DMS53 treated with DMSO at 0.1 percent for 48 hours (cell line): ENCODE measurements around the gene P2RX7.
"Not testable (repeated sequence)": the region's sequence is repeated elsewhere in the genome, so short reads cannot be mapped to it uniquely, and the experiment has no call there.

Experiments
- DNase-seq: peaks from one replicate; lab custom pipeline; 2025; ENCODE audit not compliant: unreplicated experiment; lab: John Stamatoyannopoulos, UW

P2RX7 gene

DNA sequence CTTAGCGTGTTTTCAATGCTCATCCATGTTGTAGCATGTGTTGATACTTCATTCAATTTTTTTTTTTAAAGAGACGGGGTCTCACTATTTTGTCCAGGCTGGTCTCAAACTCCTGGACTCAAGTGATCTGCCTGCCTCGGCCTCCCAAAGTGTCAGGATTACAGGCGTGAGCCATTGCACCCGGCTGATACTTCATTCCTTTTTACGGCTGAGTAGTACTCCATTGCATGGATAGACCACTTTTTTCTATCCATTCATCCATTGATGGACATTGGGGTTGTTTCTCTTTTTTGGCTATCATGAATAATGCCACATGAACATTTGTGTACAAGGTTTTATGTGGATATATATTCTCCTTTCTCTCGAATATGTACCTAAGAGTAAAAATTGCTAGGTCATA, 1.2 kb downstream of the P2RX7 start:
- no peak for DNase-seq

DNA sequence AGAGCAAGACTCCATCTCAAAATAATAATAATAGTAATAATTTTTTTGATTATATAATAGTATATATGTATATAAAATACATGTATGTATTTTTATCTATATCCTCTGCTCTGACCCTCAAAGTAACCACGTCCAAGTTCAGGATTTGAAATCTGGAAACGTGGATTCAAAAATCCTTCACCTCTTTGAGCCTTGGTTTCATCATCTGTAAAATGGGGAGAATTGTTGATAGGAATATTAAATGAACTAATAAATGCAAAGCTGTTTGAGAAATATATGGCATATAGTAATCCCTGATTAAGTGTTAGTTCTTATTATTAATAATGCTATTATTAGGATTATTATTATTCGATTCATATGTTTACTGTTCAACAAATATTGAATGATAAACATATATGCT, 2.6 kb downstream of the P2RX7 start:
- no peak for DNase-seq

DNA sequence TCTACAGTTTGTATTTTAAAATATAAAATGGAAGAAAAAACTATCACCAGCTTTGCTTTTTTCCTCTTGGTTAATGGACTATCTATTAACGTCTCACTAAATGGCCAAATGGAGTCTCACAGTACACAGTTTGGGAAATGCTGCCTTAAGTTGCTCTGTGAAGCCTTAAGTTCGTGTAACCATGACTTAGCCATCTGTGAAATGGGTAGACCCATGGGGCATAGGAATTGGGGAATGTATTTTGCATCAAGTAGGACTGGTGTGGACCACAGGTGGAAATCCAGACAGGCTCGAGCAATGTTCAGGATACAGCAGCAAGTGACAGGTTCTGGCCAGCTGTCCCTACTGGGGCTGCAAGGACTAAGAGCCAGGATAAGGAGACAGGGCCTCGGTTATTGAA, 4.8 kb downstream of the P2RX7 start:
- DNase-seq = no peak

DNA sequence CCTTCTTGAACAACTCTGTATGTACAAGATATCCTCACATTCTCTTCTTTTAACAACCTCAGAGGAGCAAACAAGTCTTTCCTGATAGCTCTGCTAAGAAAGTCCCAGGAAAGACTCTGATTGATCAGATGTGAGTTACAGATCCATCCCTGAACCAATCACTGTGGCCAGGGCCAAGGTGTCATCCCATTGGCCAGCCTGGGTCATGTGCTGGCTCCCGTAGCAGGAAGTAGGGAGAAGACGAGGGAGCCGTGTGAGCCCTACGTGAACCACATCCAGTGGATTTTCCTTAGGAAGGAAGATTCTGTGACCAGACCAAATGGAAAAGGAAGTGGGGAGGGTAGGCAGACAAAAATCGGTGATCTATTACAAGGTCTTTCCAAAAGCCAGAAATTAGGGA, 5.6 kb downstream of the P2RX7 start:
- DNase-seq = no peak

DNA sequence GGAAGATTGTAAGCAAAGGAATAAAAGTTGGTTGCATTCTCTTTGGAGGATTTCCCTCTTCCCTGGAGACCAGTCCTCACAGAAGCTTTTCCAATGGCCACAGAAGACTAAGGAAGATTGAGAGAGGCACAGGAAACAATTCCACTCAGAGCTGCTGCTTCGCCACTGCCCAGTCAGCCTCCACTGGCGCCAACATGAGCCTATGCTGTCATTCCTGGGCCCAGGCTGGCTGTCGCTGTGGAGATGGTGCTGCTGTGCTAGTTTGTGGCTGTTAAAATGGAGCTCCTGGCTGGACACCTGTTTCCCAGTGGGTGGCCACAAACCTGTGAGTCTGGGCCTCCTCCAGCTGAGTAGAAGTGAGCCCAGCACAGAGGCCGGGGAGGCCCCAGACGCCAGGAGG, 6.6 kb downstream of the P2RX7 start:
- no peak for DNase-seq

DNA sequence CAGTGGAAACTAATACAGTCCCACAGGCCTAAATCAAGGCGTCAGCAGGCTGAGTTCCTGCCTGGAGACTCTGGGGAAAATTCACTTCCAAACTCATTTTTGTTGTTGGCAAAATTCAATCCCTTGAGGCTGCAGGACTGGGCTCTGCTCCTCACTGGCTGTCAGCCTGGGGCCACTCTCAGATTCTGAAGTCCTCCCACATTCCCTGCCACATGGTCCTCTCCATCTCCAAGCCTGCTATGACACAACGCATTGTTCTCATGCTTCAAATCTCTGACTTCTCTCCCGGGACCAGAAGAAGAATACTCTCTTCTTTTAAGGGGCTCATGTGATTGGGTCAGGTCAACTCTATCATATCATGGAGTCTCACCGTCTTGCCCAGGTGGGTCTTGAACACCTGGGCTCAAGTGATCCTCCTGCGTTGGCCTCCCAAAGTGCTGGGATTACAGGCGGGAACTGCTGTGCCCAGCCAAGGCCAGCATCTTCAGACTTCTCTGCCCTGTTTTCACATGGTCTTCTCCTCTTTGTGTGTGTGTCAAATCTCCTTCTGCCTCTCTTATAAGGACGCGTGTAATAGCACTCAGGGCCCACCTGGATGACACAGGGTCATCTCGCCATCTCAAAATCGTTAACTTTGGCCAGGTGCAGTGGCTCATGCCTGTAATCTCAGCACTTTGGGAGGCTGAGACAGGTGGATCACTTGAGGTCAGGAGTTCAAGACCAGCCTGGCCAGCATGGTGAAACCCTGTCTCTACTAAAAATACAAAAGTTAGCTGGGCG, 9.7 kb downstream of the P2RX7 start:
- no peak for DNase-seq

DNA sequence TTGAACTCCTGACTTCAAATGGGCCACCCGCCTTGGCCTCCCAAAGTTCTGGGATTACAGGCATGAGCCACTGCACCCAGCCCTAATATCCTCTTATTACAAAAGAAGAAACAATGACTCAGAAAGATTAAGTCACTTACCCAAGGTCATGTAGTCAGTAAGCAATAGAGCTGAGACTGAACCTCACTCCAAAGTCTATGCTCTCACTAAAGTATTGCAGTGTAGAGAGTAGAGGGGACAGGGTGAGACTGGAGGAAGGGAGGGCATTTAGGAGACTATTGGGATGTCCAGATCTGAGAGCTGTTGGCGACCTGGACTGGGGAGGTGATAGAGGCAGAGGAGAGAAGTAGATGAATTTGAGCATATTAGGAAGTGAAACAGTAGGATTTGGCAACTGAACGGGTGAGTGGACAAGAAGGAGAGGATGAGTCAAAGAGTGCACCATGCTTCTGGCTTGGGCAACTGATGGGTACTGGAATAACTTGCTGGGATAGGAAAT, 11.8 kb downstream of the P2RX7 start:
- DNase-seq = no peak

DNA sequence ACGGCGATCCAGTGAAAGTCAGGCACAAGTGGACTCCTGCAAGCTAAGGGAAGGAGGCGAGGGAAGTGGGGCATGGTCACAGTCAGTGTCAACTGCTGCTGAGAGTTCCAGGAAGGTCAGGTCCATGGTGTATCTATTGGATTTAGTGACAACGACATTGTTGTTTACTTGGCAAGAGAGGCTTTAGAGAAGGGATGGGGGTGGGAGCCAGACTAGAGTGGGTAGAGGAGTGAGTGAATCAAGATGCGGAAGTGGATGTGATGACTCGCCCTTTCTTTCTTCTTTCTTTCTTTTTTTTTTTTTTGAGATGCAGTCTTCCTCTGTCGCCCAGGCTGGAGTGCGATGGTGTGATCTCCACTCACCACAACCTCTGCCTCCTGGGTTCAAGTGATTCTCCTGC, 12.5 kb downstream of the P2RX7 start:
- DNase-seq = no peak

DNA sequence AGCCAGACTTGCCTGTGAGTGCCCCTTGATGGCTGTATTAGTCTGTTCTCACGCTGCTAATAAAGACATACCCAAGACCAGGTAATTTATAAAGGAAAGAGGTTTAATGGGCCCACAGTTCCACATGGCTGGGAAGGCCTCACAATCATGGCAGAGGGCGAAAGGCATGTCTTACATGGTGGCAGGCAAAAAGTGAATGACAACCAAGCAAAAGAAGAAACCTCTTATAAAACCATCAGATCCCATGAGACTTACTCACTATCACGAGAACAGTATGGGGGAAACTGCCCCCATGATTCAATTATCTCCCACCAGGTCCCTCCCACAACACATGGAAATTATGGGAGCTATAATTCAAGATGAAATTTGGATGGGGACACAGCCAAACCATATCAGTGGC, 16.6 kb downstream of the P2RX7 start:
- DNase-seq = not testable (repeated sequence)

DNA sequence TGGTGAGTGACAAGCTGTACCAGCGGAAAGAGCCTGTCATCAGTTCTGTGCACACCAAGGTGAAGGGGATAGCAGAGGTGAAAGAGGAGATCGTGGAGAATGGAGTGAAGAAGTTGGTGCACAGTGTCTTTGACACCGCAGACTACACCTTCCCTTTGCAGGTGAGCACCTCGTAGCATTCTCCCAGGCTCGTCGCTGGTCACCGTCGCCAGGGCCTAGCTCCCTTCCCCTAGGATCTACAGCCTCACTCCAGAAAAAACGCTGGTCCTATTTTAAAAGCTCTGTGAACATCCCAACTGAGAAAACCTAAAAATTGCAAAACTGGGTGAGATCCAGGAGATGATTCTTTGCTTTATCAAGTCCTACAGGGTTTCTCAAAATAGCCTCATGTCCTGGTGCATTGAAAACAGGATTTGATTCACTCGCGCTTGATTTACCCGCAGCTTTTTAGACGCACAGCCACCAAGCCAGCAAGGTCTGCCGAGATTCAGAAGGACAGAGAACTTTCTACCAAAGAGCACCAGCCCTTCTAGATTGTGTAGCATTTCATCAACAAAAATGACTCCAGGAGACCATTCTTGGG, 22.2 kb downstream of the P2RX7 start:
- DNase-seq = no peak

DNA sequence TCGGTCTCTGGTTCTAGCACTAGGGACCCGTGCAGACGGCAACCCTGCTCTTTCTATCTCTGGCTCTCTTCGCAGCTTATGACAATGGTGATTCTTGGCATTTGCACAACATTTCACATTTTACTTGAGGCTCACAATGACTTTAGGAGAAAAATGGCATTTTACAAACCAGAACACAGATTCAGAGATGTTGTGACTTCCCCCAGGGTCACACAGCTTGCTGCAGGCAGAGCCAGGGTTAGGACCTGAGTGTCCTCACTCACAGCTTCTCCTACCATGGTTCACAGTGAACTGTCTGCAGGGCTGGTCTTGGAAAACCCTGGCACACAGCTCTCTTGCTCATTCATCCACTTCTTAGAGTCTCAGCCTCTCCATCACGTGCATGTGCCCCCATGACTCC, 23.7 kb downstream of the P2RX7 start:
- DNase-seq = no peak

DNA sequence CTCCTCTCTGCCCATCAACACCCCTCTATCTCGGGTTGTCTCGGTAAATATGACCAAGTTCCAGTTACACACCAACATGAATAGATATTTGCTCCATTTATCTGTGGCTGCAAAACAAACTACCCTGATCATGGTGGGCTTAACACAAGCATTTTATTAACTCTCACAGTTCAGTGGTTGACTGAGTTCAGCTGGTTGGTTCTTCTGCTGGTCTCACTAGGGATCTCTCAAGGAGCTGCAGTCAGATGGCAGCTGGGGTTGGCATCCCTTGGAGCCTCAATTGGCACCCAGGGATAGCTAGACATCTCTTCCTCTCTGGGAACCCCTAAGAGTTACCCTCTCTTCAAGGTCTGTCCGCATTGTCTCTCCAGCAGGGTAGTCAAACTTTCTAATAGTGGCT, 25.4 kb downstream of the P2RX7 start:
- DNase-seq = no peak

DNA sequence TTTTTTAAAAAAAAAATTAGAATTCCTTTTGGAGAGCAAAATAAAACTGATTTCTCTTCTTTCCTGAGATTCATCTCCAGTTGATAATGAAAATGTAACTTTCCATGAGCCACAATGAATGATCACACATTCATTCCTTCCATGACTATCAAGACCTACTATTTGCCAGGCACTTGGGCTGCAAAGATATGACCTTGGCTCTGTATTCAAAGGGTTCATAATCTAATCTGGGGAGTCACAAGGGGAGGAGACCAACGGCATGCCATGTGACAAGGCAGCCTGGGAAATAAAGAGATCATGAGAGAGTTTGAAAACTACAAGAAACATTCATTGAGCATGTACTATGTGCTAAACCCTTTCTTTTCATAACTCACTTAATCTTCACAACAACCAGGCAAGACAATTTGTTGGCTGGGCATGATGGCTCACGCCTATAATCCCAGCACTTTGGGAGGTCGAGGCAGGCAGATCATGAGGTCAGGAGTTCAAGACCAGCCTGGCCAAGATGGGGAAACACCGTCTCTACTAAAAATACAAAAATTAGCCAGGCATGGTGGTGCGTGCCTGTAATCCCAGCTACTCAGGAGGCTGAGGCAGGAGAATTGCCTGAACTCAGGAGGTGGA, 26.2 kb downstream of the P2RX7 start:
- DNase-seq = not testable (repeated sequence)

DNA sequence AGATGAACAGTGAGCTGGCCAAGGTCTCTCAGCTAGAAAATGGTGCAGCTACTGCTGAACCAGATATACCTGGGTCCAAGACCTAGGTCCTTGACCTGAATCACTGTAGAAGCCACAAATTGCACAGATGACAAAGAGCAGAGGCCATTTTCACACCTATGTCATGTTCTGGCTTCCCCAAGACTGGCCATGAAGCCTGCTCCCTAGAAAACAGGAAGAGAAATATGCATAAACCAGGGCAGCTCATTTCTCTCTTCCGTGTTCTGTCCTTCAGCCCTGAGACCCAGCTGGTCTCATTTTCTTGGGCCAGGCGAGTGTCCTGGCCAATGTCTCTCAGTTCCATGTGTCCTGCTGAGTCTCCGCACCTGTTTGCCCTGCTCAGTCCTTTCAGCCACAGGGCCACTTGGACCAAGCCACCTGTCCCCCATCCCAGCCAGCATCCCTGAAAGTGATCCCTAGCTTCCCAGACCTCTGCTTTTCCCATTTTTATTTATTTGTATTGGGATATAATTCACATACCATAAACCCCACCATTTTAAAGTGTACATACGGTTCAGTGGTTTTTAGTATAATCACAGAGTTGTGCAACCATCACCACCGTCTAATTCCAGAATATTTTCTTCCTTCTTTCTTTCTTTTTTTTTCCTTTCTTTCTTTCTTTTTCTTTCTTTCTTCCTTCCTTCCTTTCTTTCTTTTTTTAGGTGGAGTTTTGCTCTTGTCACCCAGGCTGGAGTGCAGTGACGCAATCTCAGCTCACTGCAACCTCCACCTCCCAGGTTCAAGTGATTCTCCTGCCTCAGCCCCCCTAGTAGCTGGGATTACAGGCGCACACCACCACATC, 27.0 kb downstream of the P2RX7 start:
- DNase-seq = no peak

DNA sequence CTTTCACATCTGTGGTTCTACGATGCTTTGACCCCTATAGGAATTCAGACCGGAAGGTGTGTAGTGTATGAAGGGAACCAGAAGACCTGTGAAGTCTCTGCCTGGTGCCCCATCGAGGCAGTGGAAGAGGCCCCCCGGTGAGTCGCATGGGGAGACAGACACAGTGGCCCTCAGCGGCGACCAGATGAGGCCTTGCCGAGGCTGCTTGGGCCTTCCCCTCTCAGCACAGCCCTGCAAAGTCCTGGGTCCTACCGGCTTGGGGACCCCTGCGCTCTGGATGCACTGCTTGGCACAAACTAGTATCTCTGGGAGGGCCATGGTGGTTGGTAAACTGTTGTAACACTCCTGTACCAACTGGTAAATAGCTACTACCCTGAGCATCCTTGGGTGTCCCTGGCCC, 29.7 kb downstream of the P2RX7 start:
- DNase-seq = no peak

DNA sequence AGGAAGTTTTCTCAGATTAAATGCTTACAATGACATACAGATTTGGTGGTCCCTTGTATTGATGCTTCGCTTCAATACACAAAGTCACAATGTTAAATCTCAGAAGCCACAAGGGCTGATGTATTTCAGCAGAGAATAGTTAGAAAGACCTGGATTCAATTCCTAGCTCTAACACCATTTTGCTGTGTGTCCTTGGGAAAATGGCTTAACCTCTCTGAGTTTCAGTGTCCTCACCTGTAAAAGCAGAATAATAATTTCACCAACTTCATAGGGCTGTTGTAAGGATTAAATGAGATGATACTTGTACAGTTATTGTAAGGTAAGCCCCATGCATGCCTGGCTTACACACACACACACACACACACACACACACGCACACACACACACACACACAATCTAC, 30.3 kb downstream of the P2RX7 start:
- no peak for DNase-seq

DNA sequence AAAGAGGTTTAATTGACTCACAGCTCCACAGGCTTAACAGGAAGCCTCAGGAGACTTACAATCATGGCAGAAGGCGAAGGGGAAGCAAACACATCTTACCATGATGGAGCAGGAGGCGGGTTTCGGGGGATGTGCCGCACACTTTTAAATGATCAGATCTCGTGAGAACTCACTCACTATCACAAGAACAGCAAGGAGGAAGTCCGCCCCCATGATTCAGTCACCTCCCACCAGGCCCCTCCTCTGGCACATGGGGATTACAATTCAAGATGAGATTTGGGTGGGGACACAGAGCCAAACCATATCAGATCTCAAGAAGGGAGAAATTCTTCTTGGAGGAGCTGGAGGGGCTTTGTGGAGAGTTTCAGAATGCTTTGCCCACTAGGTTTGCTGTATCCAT, 32.2 kb downstream of the P2RX7 start:
- not testable (repeated sequence) for DNase-seq

DNA sequence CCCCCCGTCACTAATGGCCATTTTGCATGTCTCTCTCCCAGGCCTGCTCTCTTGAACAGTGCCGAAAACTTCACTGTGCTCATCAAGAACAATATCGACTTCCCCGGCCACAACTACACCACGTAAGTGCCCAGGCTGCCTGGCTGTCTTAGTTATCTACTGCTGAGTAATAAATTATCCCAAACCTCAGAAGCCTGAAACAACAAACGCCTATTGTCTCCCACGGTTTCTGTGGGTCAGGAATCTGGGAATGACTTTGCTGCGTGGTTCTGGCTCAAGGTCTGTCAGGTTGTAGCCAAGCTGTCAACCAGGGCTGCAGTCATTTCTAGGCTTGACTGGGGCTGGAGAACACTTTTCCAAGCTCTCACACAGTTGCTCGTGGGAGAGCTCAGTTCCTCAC, 32.6 kb downstream of the P2RX7 start:
- no peak for DNase-seq

DNA sequence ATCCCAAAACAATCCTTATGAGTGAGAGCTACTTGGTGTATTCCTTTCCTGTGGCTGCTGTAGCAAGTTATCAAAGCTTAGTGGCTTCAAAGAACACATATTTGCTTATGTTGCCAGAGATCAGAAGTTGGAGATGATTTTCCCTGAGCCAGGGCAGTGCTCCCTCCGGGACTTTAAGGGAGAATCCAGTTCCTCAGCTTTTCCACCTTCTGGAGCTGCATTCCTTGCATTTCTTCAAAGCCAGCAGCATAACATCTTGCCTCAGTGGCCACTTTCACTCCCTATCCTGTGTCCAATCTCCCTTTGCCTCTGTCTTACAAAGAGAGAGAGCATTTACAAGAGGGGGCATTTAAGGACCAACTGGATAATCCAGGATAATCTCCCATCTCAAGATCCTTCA, 33.7 kb downstream of the P2RX7 start:
- DNase-seq = no peak

DNA sequence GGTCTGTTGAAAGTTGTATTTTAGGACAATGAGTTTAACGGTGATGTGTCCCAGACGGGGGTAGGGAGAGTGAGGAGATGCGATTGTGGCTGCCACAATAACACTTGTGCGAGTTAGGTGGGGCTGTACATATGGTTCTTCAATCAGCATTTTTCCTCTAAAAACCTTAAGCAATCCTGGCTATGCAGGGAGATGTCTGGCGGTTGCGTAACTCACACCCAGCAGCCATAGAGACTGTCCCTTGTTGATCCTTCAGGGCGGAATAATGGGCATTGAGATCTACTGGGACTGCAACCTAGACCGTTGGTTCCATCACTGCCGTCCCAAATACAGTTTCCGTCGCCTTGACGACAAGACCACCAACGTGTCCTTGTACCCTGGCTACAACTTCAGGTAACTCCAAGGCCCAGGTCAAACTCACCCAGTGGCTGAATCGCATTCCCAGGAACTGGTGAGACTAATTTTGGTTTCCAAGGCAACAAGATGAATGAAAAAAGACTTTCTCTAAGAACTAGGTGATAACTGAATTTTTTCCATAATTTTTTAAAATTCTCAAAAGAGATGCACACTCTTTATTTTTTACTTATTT, 34.6 kb downstream of the P2RX7 start:
- DNase-seq = no peak

DNA sequence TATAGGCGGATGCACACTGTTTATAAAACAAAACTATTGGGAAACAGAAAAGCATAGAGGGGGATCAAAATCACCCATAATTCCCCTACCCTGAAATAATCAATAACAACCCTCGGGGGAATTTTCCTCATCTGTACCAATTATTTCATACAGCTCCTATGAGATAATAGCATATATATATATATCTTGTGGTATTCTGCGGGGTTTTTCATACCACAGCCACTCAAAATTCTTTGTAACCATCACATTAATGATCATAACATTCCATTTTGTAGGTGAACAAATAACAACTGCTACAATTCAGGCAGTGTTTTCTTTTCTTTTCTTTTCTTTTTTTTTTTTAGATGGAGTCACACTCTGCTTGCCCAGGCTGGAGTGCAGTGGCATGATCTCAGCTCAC, 35.3 kb downstream of the P2RX7 start:
- no peak for DNase-seq
